DOHH2 (cell line): ENCODE data around the gene KIF9.

Experiments
- H3F3A ChIP-seq: fragments of 200-600 bp; sonication (generic), shearing (Covaris generic); 2 replicates; pipeline ENCODE4 v1.6.0; 2016; ENCODE audit warnings: antibody characterized with exemption, mild to moderate bottlenecking; ENCODE audit not compliant: control insufficient read depth, insufficient read depth
- H3K27ac ChIP-seq: fragments of 200-600 bp; sonication (generic); 2 replicates; pipeline ENCODE4 v1.5.1; 2014; ENCODE audit warnings: low read depth, mild to moderate bottlenecking, low read length, moderate library complexity
- H3K27me3 ChIP-seq: fragments of 200-600 bp; sonication (generic); 2 replicates; pipeline ENCODE4 v1.6.1; 2014; ENCODE audit warnings: mild to moderate bottlenecking, low read length, mixed read lengths; ENCODE audit not compliant: control insufficient read depth
- H3K36me3 ChIP-seq: fragments of 200-600 bp; sonication (generic); 2 replicates; pipeline ENCODE4 v1.6.1; 2014; ENCODE audit warnings: mild to moderate bottlenecking, low read length, moderate library complexity, mixed read lengths; ENCODE audit not compliant: control insufficient read depth
- H3K4me1 ChIP-seq: fragments of 200-600 bp; sonication (generic); 2 replicates; pipeline ENCODE4 v1.6.1; 2014; ENCODE audit warnings: mild to moderate bottlenecking, low read length, mixed read lengths; ENCODE audit not compliant: control insufficient read depth
- H3K4me2 ChIP-seq: fragments of 200-600 bp; sonication (generic); 2 replicates; pipeline ENCODE4 v1.6.0; 2014; ENCODE audit warnings: mild to moderate bottlenecking, low read length, moderate library complexity
- H3K4me3 ChIP-seq: fragments of 200-600 bp; sonication (generic); 2 replicates; pipeline ENCODE4 v1.5.1; 2014; ENCODE audit warnings: mild to moderate bottlenecking, low read length, mixed read lengths
- H3K79me2 ChIP-seq: fragments of 200-600 bp; sonication (generic); 2 replicates; pipeline ENCODE4 v1.6.1; 2014; ENCODE audit warnings: mild to moderate bottlenecking, low read length, mixed read lengths; ENCODE audit not compliant: control insufficient read depth
- H3K9me2 ChIP-seq: fragments of 200-600 bp; sonication (generic); replicated peaks from 2 replicates; pipeline ENCODE4 v1.6.1; 2014; ENCODE audit warnings: mild to moderate bottlenecking, low read length, mixed read lengths; ENCODE audit not compliant: control insufficient read depth
- H3K9me3 ChIP-seq: fragments of 200-600 bp; sonication (generic); 2 replicates; pipeline ENCODE4 v1.6.1; 2014; ENCODE audit warnings: antibody characterized with exemption, low read length, mixed read lengths; ENCODE audit not compliant: control insufficient read depth, insufficient read depth
- H4K20me1 ChIP-seq: fragments of 200-600 bp; sonication (generic); 2 replicates; pipeline ENCODE4 v1.6.0; 2014; ENCODE audit warnings: low read depth, mild to moderate bottlenecking, antibody characterized with exemption, low read length, moderate library complexity; ENCODE audit not compliant: control insufficient read depth, insufficient read depth
- EZH2phosphoT487 ChIP-seq: fragments of 200-600 bp; sonication (generic); IDR thresholded peaks from 2 replicates; pipeline ENCODE4 v1.6.1; 2017; ENCODE audit warnings: borderline replicate concordance, mild to moderate bottlenecking, antibody characterized with exemption, low read length, moderate library complexity, mixed read lengths
- TF ChIP-seq, protein P1 (sequence below): fragments of 200-600 bp; sonication (generic); IDR thresholded peaks from one replicate; pipeline ENCODE4 v1.5.1; 2014; ENCODE audit warnings: antibody characterized with exemption, mild to moderate bottlenecking, low read depth, low read length; ENCODE audit not compliant: poor library complexity, severe bottlenecking

KIF9 gene

DNA sequence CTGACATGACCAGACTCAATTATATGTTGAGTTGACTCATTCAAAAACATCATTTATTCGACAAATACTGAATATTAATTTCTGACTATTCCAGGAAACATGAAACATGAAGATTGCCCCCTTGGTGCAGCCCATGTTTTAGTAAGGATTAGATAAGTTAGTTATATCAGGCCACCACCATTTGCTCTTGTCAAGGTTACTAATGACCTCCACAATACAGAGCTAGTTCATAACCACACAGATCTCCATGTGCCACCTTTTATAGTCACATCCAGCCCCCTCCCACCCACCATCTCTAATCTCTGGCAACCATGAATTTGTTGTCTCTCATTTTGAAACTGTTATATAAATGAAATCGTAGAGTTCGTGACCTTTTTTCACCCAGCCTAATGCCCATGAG is 15.8 kb upstream of the KIF9 start:
- Histone ChIP-seq H4K20me1 (no peaks in the 10 kb centered on the region), H3K79me2 (peaks cover 71% of the 10 kb centered on the region)

DNA sequence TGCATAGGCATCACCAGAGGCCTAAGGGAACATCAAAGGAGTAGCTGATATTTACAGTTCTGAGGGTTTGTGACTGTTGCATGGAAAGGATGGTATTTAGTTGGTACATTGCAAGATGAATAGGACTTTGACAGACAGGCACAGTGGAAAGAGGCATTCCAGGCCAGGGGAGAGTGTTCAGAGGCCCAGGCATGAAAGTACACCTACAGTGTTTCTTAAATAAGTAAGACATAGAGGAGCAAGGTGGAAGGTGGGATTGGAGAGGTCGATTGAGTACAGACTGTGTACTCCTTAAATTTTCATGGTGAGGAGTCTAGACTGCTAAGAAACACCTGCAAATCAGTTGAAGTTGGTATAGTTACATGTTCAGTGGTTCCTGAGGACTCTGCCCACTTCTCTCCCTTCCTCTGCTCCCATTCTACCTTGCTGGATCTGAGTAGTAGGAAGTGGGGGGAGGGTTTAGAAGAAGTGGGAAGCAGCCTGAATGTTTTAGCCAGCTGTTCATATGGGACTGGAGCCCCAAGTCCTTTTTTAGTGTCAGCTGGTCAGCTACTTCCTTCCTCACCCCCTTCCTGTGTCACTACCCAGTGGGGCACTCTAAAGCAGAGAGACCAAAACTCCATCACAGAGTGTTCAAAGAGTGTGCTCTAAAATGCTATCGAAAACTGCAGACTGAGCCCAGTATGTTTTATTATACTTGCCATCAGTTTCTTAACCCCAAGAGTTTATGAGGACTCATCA is 14.1 kb upstream of the KIF9 start:
- no peaks in the 10 kb centered on the region for H4K20me1 ChIP-seq
- H3K9me2 ChIP-seq, result no peaks in the 10 kb centered on the region
- H3F3A ChIP-seq, result peaks cover 6% of the 10 kb centered on the region; the same call in 1 of the 2 replicates
- peak overlapping the region; percentile 52 for H3K27ac ChIP-seq
- peaks cover 81% of the 10 kb centered on the region for H3K4me1 ChIP-seq
- peak overlapping the region; percentile 88 for H3K4me2 ChIP-seq
- H3K9me3 ChIP-seq, result no peaks in the 10 kb centered on the region
- H3K36me3 ChIP-seq, result peaks cover 25% of the 10 kb centered on the region
- TF ChIP-seq, protein P1, sequence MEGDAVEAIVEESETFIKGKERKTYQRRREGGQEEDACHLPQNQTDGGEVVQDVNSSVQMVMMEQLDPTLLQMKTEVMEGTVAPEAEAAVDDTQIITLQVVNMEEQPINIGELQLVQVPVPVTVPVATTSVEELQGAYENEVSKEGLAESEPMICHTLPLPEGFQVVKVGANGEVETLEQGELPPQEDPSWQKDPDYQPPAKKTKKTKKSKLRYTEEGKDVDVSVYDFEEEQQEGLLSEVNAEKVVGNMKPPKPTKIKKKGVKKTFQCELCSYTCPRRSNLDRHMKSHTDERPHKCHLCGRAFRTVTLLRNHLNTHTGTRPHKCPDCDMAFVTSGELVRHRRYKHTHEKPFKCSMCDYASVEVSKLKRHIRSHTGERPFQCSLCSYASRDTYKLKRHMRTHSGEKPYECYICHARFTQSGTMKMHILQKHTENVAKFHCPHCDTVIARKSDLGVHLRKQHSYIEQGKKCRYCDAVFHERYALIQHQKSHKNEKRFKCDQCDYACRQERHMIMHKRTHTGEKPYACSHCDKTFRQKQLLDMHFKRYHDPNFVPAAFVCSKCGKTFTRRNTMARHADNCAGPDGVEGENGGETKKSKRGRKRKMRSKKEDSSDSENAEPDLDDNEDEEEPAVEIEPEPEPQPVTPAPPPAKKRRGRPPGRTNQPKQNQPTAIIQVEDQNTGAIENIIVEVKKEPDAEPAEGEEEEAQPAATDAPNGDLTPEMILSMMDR, result no peak
- no peak for TF ChIP-seq EZH2phosphoT487
- H3K79me2 ChIP-seq, result peaks cover 83% of the 10 kb centered on the region
- no peaks in the 10 kb centered on the region for H3K27me3 ChIP-seq
- H3K4me3 ChIP-seq, result peak overlapping the region; percentile 66

More for the DNA sequence above, 15.8 kb upstream of the KIF9 start:
- Histone ChIP-seq H3K9me3 (no peaks in the 10 kb centered on the region), H3K27me3 (no peaks in the 10 kb centered on the region), H3K36me3 (peaks cover 38% of the 10 kb centered on the region), H3K27ac (0 out of 2 replicates have a peak overlapping the region, but pooled peaks have one; percentile 28), H3K4me1 (peaks cover 64% of the 10 kb centered on the region), H3K9me2 (no peaks in the 10 kb centered on the region), H3F3A (0 out of 2 replicates have a peak, but pooled peaks cover 4% of the 10 kb centered on the region), H3K4me3 (no peak overlapping the region), H3K4me2 (0 out of 2 replicates have a peak overlapping the region, but pooled peaks have one; percentile 41)
- no peak for TF ChIP-seq EZH2phosphoT487
- TF ChIP-seq, protein P1, result no peak

DNA sequence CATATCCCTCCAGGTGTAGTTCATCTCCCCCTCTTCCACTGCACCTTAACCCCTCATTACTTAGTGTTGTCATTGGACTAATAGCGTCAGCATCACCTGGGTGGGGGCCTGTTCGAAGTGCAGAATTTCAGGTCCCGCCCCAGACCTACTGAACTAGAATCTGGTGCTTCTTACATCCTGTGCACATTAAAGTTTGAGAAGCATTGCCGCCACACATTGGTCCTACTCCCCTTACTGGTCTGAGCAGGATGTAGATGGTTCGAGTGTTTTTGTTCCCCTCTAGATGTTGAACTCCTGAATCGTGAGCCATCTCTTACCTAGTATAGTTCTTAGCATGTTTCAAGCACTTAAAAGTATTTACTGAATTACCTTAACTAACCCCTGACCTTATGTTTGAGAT is 13.4 kb upstream of the KIF9 start:
- H3K4me1 ChIP-seq, result peaks cover 88% of the 10 kb centered on the region
- peak overlapping the region; percentile 66 for H3K4me3 ChIP-seq
- peaks cover 86% of the 10 kb centered on the region for H3K79me2 ChIP-seq
- peak overlapping the region; percentile 88 for H3K4me2 ChIP-seq
- peaks cover 25% of the 10 kb centered on the region for H3K36me3 ChIP-seq
- H3K27ac ChIP-seq, result peak overlapping the region; percentile 52; the same call in 1 of the 2 replicates
- no peaks in the 10 kb centered on the region for H3K9me2 ChIP-seq
- H3K27me3 ChIP-seq, result no peaks in the 10 kb centered on the region
- TF ChIP-seq EZH2phosphoT487, result no peak
- TF ChIP-seq, protein P1, result no peak
- H3K9me3 ChIP-seq, result no peaks in the 10 kb centered on the region
- H4K20me1 ChIP-seq, result no peaks in the 10 kb centered on the region
- H3F3A ChIP-seq, result peaks cover 12% of the 10 kb centered on the region; the same call in 1 of the 2 replicates
